ENCODE results near the gene NEK6.

NEK6 gene

DNA sequence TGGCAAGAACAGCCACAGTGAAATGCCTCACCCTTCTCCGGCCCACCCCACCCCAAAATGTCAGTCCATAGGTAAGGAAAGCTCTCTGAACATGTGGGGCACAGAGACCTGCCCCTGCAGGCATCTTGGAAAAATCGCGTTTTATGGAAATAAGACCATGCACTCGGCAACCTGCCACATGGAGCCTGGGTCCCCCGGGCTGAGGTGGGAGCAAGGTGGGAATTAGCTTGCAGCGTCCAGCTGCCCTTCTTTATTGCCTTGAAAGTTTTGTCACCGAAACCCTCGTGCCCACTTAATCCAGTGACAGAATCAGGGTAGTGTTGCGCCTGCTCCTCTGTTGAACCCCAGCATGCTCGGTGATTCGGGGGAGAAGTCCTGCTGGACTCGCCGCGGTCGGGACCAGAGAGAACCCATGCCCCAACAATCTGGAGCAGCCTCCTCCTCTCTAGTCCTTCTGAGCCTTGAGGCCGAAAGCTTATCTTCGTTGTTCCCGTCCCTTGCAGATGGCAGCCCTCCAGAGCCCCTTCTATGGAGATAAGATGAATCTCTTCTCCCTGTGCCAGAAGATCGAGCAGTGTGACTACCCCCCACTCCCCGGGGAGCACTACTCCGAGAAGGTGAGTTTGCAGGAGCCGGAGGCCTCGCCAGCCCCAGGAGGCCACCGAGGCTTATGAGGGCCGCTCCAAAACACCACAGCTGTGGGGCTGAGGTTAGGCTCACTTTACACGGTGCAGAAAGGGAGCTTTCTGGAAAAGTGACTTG lies 89.6 kb downstream of the NEK6 start:
- no peak overlapping the region for H3K4ac ChIP-seq (ENCODE audit: low read depth in 1 of 2, low read length in 2 of 2)
- H4K8ac ChIP-seq (ENCODE audit: low read length), result peak overlapping the region; percentile 66
- H3K4me1 ChIP-seq (ENCODE audit: control insufficient read depth, insufficient read depth, low read depth, low read length), result peaks cover 38% of the 10 kb centered on the region
- H3K9ac ChIP-seq (ENCODE audit: low read length), result no peak overlapping the region
- H2BK15ac ChIP-seq (ENCODE audit: low read depth, poor library complexity, severe bottlenecking), result no peak overlapping the region
- no peak overlapping the region for H2BK120ac ChIP-seq (ENCODE audit: low read depth, low read length)
- H4K91ac ChIP-seq (ENCODE audit: low read length), result no peak overlapping the region
- H3K4me3 ChIP-seq (ENCODE audit: insufficient read depth in 1 of 2, low read depth in 1 of 2, low read length in 2 of 2), result no peak overlapping the region
- H2BK5ac ChIP-seq (ENCODE audit: low read depth, low read length, poor library complexity, severe bottlenecking), result no peak overlapping the region
- no peak overlapping the region for H3K27ac ChIP-seq (ENCODE audit: low read length, poor library complexity, severe bottlenecking)
- H3K4me2 ChIP-seq (ENCODE audit: low read length, poor library complexity, severe bottlenecking), result no peak overlapping the region
- no peak overlapping the region for H2BK12ac ChIP-seq (ENCODE audit: low read length in 2 of 2)
- no peak overlapping the region for H2AK5ac ChIP-seq (ENCODE audit: low read length, severe bottlenecking)
- no peak overlapping the region for H3K14ac ChIP-seq (ENCODE audit: low read length in 2 of 2)
- H3K27me3 ChIP-seq (ENCODE audit: control insufficient read depth in 1 of 2, insufficient read depth in 1 of 2, low read length in 2 of 2), result no peaks in the 10 kb centered on the region
- WGBS, result 93% methylated on average over 26 of the region's 26 CpGs
- no peak for DNase-seq
- H3K9me3 ChIP-seq (ENCODE audit: control insufficient read depth, low read length), result no peaks in the 10 kb centered on the region
- peaks cover 36% of the 10 kb centered on the region for H3K79me1 ChIP-seq (replicated peaks; ENCODE audit: low read length, poor library complexity, severe bottlenecking)
- H3K18ac ChIP-seq (ENCODE audit: low read depth in 1 of 2, low read length in 2 of 2), result peak overlapping the region in 1 of 2 experiments; percentile 25
- no peak overlapping the region for H2AFZ ChIP-seq (ENCODE audit: low read depth, low read length)
- no peak overlapping the region for H3K23ac ChIP-seq (ENCODE audit: low read length in 2 of 2)
- H3K36me3 ChIP-seq (ENCODE audit: control insufficient read depth in 1 of 2, insufficient read depth in 2 of 2, low read depth in 1 of 2, low read length in 2 of 2), result peaks cover 88% of the 10 kb centered on the region in 2 experiments

DNA sequence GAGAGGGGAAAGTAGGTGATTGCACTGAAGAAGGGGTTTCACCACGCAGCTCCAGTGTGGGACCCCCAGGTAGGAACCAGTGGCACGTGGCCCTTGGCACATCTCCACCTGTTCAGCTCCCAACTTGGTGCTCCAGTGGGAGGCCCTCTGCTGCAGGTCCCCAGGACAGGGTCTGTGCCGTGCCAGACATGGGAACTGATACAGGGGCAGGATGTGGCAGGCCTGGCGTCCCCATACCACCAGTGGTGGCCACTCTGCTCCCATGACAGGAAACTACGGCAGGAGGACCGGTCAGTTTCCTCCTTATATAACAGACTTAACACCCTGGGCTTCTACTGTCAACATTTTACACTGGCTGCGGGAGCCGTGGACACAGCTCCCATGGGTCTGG lies 90.2 kb downstream of the NEK6 start:
- Histone ChIP-seq H3K9me3 (ENCODE audit: control insufficient read depth, low read length) (no peaks in the 10 kb centered on the region), H3K4me2 (ENCODE audit: low read length, poor library complexity, severe bottlenecking) (no peak overlapping the region), H2BK120ac (ENCODE audit: low read depth, low read length) (no peak overlapping the region), H3K23ac (ENCODE audit: low read length in 2 of 2) (no peak overlapping the region), H3K9ac (ENCODE audit: low read length) (no peak overlapping the region), H3K14ac (ENCODE audit: low read length in 2 of 2) (no peak overlapping the region), H3K4me1 (ENCODE audit: control insufficient read depth, insufficient read depth, low read depth, low read length) (peaks cover 36% of the 10 kb centered on the region), H2AFZ (ENCODE audit: low read depth, low read length) (no peak overlapping the region), H2BK15ac (ENCODE audit: low read depth, poor library complexity, severe bottlenecking) (no peak overlapping the region), H3K27me3 (ENCODE audit: control insufficient read depth in 1 of 2, insufficient read depth in 1 of 2, low read length in 2 of 2) (no peaks in the 10 kb centered on the region), H3K18ac (ENCODE audit: low read depth in 1 of 2, low read length in 2 of 2) (peak overlapping the region in 1 of 2 experiments; percentile 58), H3K79me1 (replicated peaks; ENCODE audit: low read length, poor library complexity, severe bottlenecking) (peaks cover 38% of the 10 kb centered on the region), H2AK5ac (ENCODE audit: low read length, severe bottlenecking) (no peak overlapping the region), H4K8ac (ENCODE audit: low read length) (no peak overlapping the region), H4K91ac (ENCODE audit: low read length) (no peak overlapping the region), H2BK12ac (ENCODE audit: low read length in 2 of 2) (peak overlapping the region in 1 of 2 experiments; percentile 25), H3K4ac (ENCODE audit: low read depth in 1 of 2, low read length in 2 of 2) (no peak overlapping the region), H3K27ac (ENCODE audit: low read length, poor library complexity, severe bottlenecking) (no peak overlapping the region), H3K36me3 (ENCODE audit: control insufficient read depth in 1 of 2, insufficient read depth in 2 of 2, low read depth in 1 of 2, low read length in 2 of 2) (peaks cover 90 to 93% of the 10 kb centered on the region in 2 experiments), H3K4me3 (ENCODE audit: insufficient read depth in 1 of 2, low read depth in 1 of 2, low read length in 2 of 2) (no peak overlapping the region), H2BK5ac (ENCODE audit: low read depth, low read length, poor library complexity, severe bottlenecking) (no peak overlapping the region)
- WGBS, result 96% methylated on average over 8 of the region's 8 CpGs
- no peak for DNase-seq

DNA sequence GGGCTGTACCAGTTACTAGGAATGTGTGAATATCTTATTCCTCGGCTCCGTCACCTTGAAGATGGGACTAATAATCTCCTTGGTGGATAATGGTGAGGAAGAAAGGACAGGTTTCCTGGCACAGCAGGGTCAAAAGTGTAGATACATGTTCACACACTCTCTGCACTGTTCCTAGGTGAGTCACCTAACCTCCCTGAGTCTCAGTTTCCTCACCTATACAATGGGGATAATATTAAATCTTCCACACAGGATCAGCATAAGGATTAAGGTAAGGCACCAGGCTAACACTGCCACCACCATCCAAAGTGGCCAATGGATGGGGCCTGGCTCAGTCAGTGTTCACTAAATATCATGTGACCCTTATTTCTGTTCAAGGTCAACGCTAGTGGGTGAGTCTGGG lies 90.6 kb downstream of the NEK6 start:
- Histone ChIP-seq H3K4ac (ENCODE audit: low read depth in 1 of 2, low read length in 2 of 2) (no peak overlapping the region), H3K9ac (ENCODE audit: low read length) (no peak overlapping the region), H3K23ac (ENCODE audit: low read length in 2 of 2) (no peak overlapping the region), H2BK5ac (ENCODE audit: low read depth, low read length, poor library complexity, severe bottlenecking) (no peak overlapping the region), H3K4me3 (ENCODE audit: insufficient read depth in 1 of 2, low read depth in 1 of 2, low read length in 2 of 2) (no peak overlapping the region), H2AFZ (ENCODE audit: low read depth, low read length) (no peak overlapping the region), H3K27me3 (ENCODE audit: control insufficient read depth in 1 of 2, insufficient read depth in 1 of 2, low read length in 2 of 2) (no peaks in the 10 kb centered on the region), H3K79me1 (replicated peaks; ENCODE audit: low read length, poor library complexity, severe bottlenecking) (peaks cover 38% of the 10 kb centered on the region), H4K91ac (ENCODE audit: low read length) (no peak overlapping the region), H2BK15ac (ENCODE audit: low read depth, poor library complexity, severe bottlenecking) (no peak overlapping the region), H2BK12ac (ENCODE audit: low read length in 2 of 2) (no peak overlapping the region), H4K8ac (ENCODE audit: low read length) (no peak overlapping the region), H3K27ac (ENCODE audit: low read length, poor library complexity, severe bottlenecking) (no peak overlapping the region), H2AK5ac (ENCODE audit: low read length, severe bottlenecking) (no peak overlapping the region), H3K9me3 (ENCODE audit: control insufficient read depth, low read length) (no peaks in the 10 kb centered on the region), H3K4me1 (ENCODE audit: control insufficient read depth, insufficient read depth, low read depth, low read length) (peaks cover 34% of the 10 kb centered on the region), H3K4me2 (ENCODE audit: low read length, poor library complexity, severe bottlenecking) (no peak overlapping the region), H3K18ac (ENCODE audit: low read depth in 1 of 2, low read length in 2 of 2) (no peak overlapping the region), H3K36me3 (ENCODE audit: control insufficient read depth in 1 of 2, insufficient read depth in 2 of 2, low read depth in 1 of 2, low read length in 2 of 2) (peaks cover 93 to 97% of the 10 kb centered on the region in 2 experiments), H3K14ac (ENCODE audit: low read length in 2 of 2) (no peak overlapping the region), H2BK120ac (ENCODE audit: low read depth, low read length) (no peak overlapping the region)
- WGBS, result 100% methylated on average over 3 of the region's 3 CpGs
- DNase-seq, result no peak

DNA sequence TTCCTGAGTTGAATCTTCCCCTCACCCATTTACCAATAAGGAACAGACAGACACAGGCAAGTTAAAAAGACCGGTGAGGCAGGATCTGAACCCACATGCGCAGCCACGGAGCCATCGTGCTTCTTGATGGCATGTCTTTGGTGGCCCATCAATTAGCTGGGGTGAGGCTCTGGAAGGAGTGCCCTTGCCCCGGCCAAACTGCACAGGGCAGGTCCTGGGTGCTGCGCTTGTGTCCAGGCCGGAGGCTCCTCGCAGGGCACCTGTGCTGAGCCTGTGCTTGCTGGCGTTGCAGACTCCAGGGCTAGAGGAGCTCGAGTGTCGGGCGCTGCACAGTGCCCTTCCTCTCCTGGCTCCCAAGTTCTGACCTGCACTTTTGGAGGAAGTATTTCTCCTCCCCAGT lies 91.1 kb downstream of the NEK6 start:
- H3K27ac ChIP-seq (ENCODE audit: low read length, poor library complexity, severe bottlenecking), result no peak overlapping the region
- H4K91ac ChIP-seq (ENCODE audit: low read length), result no peak overlapping the region
- H2AFZ ChIP-seq (ENCODE audit: low read depth, low read length), result no peak overlapping the region
- no peak overlapping the region for H2BK5ac ChIP-seq (ENCODE audit: low read depth, low read length, poor library complexity, severe bottlenecking)
- H3K79me1 ChIP-seq (replicated peaks; ENCODE audit: low read length, poor library complexity, severe bottlenecking), result peaks cover 38% of the 10 kb centered on the region
- H3K9me3 ChIP-seq (ENCODE audit: control insufficient read depth, low read length), result no peaks in the 10 kb centered on the region
- WGBS, result 95% methylated on average over 12 of the region's 12 CpGs
- no peak overlapping the region for H3K18ac ChIP-seq (ENCODE audit: low read depth in 1 of 2, low read length in 2 of 2)
- H2BK15ac ChIP-seq (ENCODE audit: low read depth, poor library complexity, severe bottlenecking), result no peak overlapping the region
- H3K36me3 ChIP-seq (ENCODE audit: control insufficient read depth in 1 of 2, insufficient read depth in 2 of 2, low read depth in 1 of 2, low read length in 2 of 2), result peaks cover 93 to 100% of the 10 kb centered on the region in 2 experiments
- H3K4ac ChIP-seq (ENCODE audit: low read depth in 1 of 2, low read length in 2 of 2), result no peak overlapping the region
- no peak overlapping the region for H3K9ac ChIP-seq (ENCODE audit: low read length)
- no peak overlapping the region for H3K4me3 ChIP-seq (ENCODE audit: insufficient read depth in 1 of 2, low read depth in 1 of 2, low read length in 2 of 2)
- no peak overlapping the region for H3K14ac ChIP-seq (ENCODE audit: low read length in 2 of 2)
- no peak overlapping the region for H2AK5ac ChIP-seq (ENCODE audit: low read length, severe bottlenecking)
- H3K4me2 ChIP-seq (ENCODE audit: low read length, poor library complexity, severe bottlenecking), result no peak overlapping the region
- no peak overlapping the region for H2BK120ac ChIP-seq (ENCODE audit: low read depth, low read length)
- H3K4me1 ChIP-seq (ENCODE audit: control insufficient read depth, insufficient read depth, low read depth, low read length), result peaks cover 34% of the 10 kb centered on the region
- no peak for DNase-seq
- H3K23ac ChIP-seq (ENCODE audit: low read length in 2 of 2), result no peak overlapping the region
- H4K8ac ChIP-seq (ENCODE audit: low read length), result no peak overlapping the region
- no peaks in the 10 kb centered on the region for H3K27me3 ChIP-seq (ENCODE audit: control insufficient read depth in 1 of 2, insufficient read depth in 1 of 2, low read length in 2 of 2)
- H2BK12ac ChIP-seq (ENCODE audit: low read length in 2 of 2), result no peak overlapping the region

All from mesenchymal stem cell (in vitro differentiated cells and primary cell).